H9 (cell line): ENCODE measurements around the gene GLCE. TPM values are rescaled to one million over a fixed set of nuclear protein-coding genes. Genes with fewer than 3 reads are reported as not detected.

Experiments used
- DNase-seq: peaks from one replicate; pipeline ENCODE4 v3.0.0-alpha.2; 2017
- H2AFZ ChIP-seq: one replicate; pipeline ENCODE4 v1.6.1; 2013; ENCODE audit warnings: mild to moderate bottlenecking, low read length, control low read depth, moderate library complexity
- H2AK5ac ChIP-seq: 2 replicates; pipeline ENCODE4 v1.6.1; 2013; ENCODE audit warnings: low read length, control low read depth, mixed read lengths; ENCODE audit not compliant: insufficient read length
- H2BK120ac ChIP-seq: one replicate; pipeline ENCODE4 v1.6.1; 2013; ENCODE audit warnings: low read depth, mild to moderate bottlenecking, low read length, control low read depth, inconsistent platforms; ENCODE audit not compliant: poor library complexity, severe bottlenecking
- H2BK12ac ChIP-seq: 2 replicates; pipeline ENCODE4 v1.6.1; 2013; ENCODE audit warnings: low read length, control low read depth, mixed read lengths, low read depth; ENCODE audit not compliant: insufficient read length
- H2BK15ac ChIP-seq: 2 replicates; pipeline ENCODE4 v1.6.1; 2013; ENCODE audit warnings: low read depth, low read length, control low read depth
- H2BK20ac ChIP-seq: one replicate; pipeline ENCODE4 v1.6.1; 2013; ENCODE audit warnings: low read depth, mild to moderate bottlenecking, low read length, control low read depth, inconsistent platforms; ENCODE audit not compliant: poor library complexity, severe bottlenecking
- H2BK5ac ChIP-seq: 2 replicates; pipeline ENCODE4 v1.6.1; 2013; ENCODE audit warnings: low read length, control low read depth, mixed read lengths; ENCODE audit not compliant: insufficient read length
- H3K14ac ChIP-seq: 2 replicates; pipeline ENCODE4 v1.6.1; 2013; ENCODE audit warnings: low read length, control low read depth; ENCODE audit not compliant: insufficient read depth
- H3K18ac ChIP-seq: 2 replicates; pipeline ENCODE4 v1.6.1; 2013; ENCODE audit warnings: low read depth, mild to moderate bottlenecking, mixed read lengths, low read length, control low read depth; ENCODE audit not compliant: insufficient read length
- H3K23ac ChIP-seq: 2 replicates; pipeline ENCODE4 v1.6.1; 2013; ENCODE audit warnings: low read length, control low read depth, mixed read lengths, low read depth; ENCODE audit not compliant: insufficient read length
- H3K23me2 ChIP-seq: 2 replicates; pipeline ENCODE4 v1.6.1; 2013; ENCODE audit warnings: low read depth, mild to moderate bottlenecking, mixed read lengths, low read length, control low read depth; ENCODE audit not compliant: insufficient read length, poor library complexity, severe bottlenecking
- H3K27ac ChIP-seq: 2 replicates; pipeline ENCODE4 v1.5.1; 2013; ENCODE audit warnings: low read length, control low read depth, mixed read lengths, low read depth; ENCODE audit not compliant: insufficient read length
- H3K27me3 ChIP-seq: 2 replicates; pipeline ENCODE4 v1.6.1; 2013; ENCODE audit warnings: low read length, control low read depth, inconsistent platforms; ENCODE audit not compliant: insufficient read depth
- H3K4ac ChIP-seq: 2 replicates; pipeline ENCODE4 v1.6.1; 2013; ENCODE audit warnings: low read depth, mild to moderate bottlenecking, control low read depth, inconsistent platforms, low read length, moderate library complexity
- H3K4me1 ChIP-seq: 2 replicates; pipeline ENCODE4 v1.6.1; 2013; ENCODE audit warnings: low read length, control low read depth, inconsistent platforms; ENCODE audit not compliant: insufficient read depth
- H3K4me2 ChIP-seq: 2 replicates; pipeline ENCODE4 v1.6.1; 2013; ENCODE audit warnings: low read length, control low read depth, mixed read lengths; ENCODE audit not compliant: insufficient read length, insufficient read depth
- H3K56ac ChIP-seq: 2 replicates; pipeline ENCODE4 v1.6.1; 2013; ENCODE audit warnings: low read depth, mild to moderate bottlenecking, mixed read lengths, low read length, control low read depth; ENCODE audit not compliant: insufficient read length
- H3K79me1 ChIP-seq: 2 replicates; pipeline ENCODE4 v1.6.1; 2013; ENCODE audit warnings: low read depth, mild to moderate bottlenecking, moderate library complexity, low read length, control low read depth, inconsistent platforms; ENCODE audit not compliant: insufficient read depth, poor library complexity, severe bottlenecking
- H3K79me2 ChIP-seq: 2 replicates; pipeline ENCODE4 v1.6.1; 2013; ENCODE audit warnings: low read length, control low read depth, inconsistent platforms; ENCODE audit not compliant: insufficient read depth
- H3K9ac ChIP-seq: 2 replicates; pipeline ENCODE4 v1.6.1; 2013; ENCODE audit warnings: low read length, control low read depth, mixed read lengths; ENCODE audit not compliant: insufficient read length; ENCODE audit errors: extremely low read depth
- H3K9me3 ChIP-seq: one replicate; pipeline ENCODE4 v1.6.1; 2013; ENCODE audit warnings: low read depth, low read length, inconsistent platforms; ENCODE audit not compliant: control insufficient read depth
- H3T11ph ChIP-seq: one replicate; pipeline ENCODE4 v1.6.1; 2013; ENCODE audit warnings: mild to moderate bottlenecking, low read length, control low read depth, inconsistent platforms
- H4K20me1 ChIP-seq: one replicate; pipeline ENCODE4 v1.6.1; 2013; ENCODE audit not compliant: control insufficient read depth, insufficient read length, insufficient read depth
- H4K5ac ChIP-seq: 2 replicates; pipeline ENCODE4 v1.6.1; 2013; ENCODE audit warnings: low read depth, mild to moderate bottlenecking, mixed read lengths, low read length, control low read depth; ENCODE audit not compliant: insufficient read length
- H4K8ac ChIP-seq: replicated peaks from 2 replicates; pipeline ENCODE4 v1.6.1; 2013; ENCODE audit warnings: low read length, control low read depth, mixed read lengths, low read depth; ENCODE audit not compliant: insufficient read length
- H4K91ac ChIP-seq: 2 replicates; pipeline ENCODE4 v1.6.1; 2013; ENCODE audit warnings: low read depth, mild to moderate bottlenecking, moderate library complexity, mixed read lengths, low read length, control low read depth; ENCODE audit not compliant: insufficient read length
- H3K27ac Mint-ChIP-seq, 3 experiments: 2 replicates in 2 of 3; 3 replicates in 1 of 3; pipeline ENCODE4 v1.8.0; 2020 to 2021; ENCODE audit warnings: mixed read lengths in 3 of 3, mild to moderate bottlenecking in 1 of 3, moderate library complexity in 1 of 3
- H3K27me3 Mint-ChIP-seq: 2 replicates; pipeline ENCODE4 v1.8.0; 2021; ENCODE audit warnings: low read depth, mild to moderate bottlenecking, moderate library complexity, mixed read lengths
- H3K36me3 Mint-ChIP-seq, 3 experiments: 2 replicates in 2 of 3; 3 replicates in 1 of 3; pipeline ENCODE4 v1.8.0; 2020 to 2021; ENCODE audit warnings: low read depth in 3 of 3, mixed read lengths in 3 of 3; ENCODE audit not compliant: insufficient read depth in 1 of 3
- H3K4me1 Mint-ChIP-seq, 2 experiments: 2 replicates each; pipeline ENCODE4 v1.8.0; 2020; ENCODE audit warnings: mixed read lengths in 2 of 2
- H3K4me3 Mint-ChIP-seq, 2 experiments: 2 replicates in 1 of 2; 3 replicates in 1 of 2; pipeline ENCODE4 v1.8.0; 2020 to 2021; ENCODE audit warnings: mild to moderate bottlenecking in 2 of 2, mixed read lengths in 2 of 2, moderate library complexity in 1 of 2
- H3K9me3 Mint-ChIP-seq, 2 experiments: 2 replicates in 1 of 2; 3 replicates in 1 of 2; pipeline ENCODE4 v1.8.0; 2020; ENCODE audit warnings: mild to moderate bottlenecking in 2 of 2, mixed read lengths in 2 of 2, moderate library complexity in 1 of 2
- total RNA-seq: library from RNA; stranded (reverse); gene quantifications from 2 replicates; pipeline ENCODE4 v1.2.1, GENCODE V29; 2021
- TF ChIP-seq, protein P1 (sequence below): fragments of 200-600 bp; sonication (generic); conservative IDR thresholded peaks from 3 replicates; pipeline ENCODE4 v1.8.0; 2021; ENCODE audit warnings: antibody characterized with exemption, mild to moderate bottlenecking

GLCE gene
- total RNA-seq, 1 experiment from 2014 or later: 12.2 TPM

DNA sequence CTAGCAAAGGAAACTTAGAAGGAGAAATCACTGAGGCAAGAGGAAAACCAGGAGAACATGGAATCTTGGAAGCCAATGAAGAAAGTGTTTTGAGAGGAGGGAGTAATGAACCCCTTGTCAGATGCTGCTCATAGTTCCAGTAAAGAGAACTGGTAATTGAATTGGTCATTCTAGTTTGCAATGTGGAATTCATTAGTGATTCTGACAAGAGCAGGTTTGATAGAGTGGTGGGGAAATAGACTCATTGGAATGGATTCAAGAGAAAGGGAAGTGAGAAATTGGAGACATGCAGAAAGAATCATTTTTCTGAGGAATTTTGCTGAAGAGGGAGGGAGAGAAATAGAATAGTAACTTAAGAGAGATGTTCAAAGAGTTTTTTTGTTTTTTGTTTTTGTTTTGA, 21.0 kb downstream of the GLCE start:
- Histone ChIP-seq H2BK5ac (no peak overlapping the region), H3K23ac (no peak overlapping the region), H3K79me2 (no peaks in the 10 kb centered on the region; the same call in 1 of the 2 replicates), H4K5ac (no peak overlapping the region), H3K27ac (no peak overlapping the region), H3K14ac (no peak overlapping the region), H3T11ph (no peak overlapping the region), H2AK5ac (no peak overlapping the region), H2BK120ac (no peak overlapping the region), H2AFZ (no peak overlapping the region), H3K4me1 (no peaks in the 10 kb centered on the region), H3K18ac (no peak overlapping the region), H3K9ac (no peak overlapping the region), H2BK20ac (no peak overlapping the region), H3K4me2 (no peak overlapping the region), H3K9me3 (no peaks in the 10 kb centered on the region), H2BK15ac (no peak overlapping the region), H3K23me2 (no peaks in the 10 kb centered on the region), H2BK12ac (no peak overlapping the region), H3K56ac (no peak overlapping the region), H3K4ac (no peak overlapping the region), H4K8ac (no peak overlapping the region), H3K27me3 (no peaks in the 10 kb centered on the region), H4K91ac (no peak overlapping the region), H4K20me1 (no peaks in the 10 kb centered on the region), H3K79me1 (peaks cover 4% of the 10 kb centered on the region)
- Mint-ChIP-seq H3K4me1 (no peaks in the 10 kb centered on the region), H3K36me3 (no peaks in the 10 kb centered on the region), H3K9me3 (no peaks in the 10 kb centered on the region), H3K4me3 (no peak overlapping the region), H3K27me3 (no peaks in the 10 kb centered on the region), H3K27ac (no peak overlapping the region)
- TF ChIP-seq, protein P1, sequence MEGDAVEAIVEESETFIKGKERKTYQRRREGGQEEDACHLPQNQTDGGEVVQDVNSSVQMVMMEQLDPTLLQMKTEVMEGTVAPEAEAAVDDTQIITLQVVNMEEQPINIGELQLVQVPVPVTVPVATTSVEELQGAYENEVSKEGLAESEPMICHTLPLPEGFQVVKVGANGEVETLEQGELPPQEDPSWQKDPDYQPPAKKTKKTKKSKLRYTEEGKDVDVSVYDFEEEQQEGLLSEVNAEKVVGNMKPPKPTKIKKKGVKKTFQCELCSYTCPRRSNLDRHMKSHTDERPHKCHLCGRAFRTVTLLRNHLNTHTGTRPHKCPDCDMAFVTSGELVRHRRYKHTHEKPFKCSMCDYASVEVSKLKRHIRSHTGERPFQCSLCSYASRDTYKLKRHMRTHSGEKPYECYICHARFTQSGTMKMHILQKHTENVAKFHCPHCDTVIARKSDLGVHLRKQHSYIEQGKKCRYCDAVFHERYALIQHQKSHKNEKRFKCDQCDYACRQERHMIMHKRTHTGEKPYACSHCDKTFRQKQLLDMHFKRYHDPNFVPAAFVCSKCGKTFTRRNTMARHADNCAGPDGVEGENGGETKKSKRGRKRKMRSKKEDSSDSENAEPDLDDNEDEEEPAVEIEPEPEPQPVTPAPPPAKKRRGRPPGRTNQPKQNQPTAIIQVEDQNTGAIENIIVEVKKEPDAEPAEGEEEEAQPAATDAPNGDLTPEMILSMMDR: no peak
- DNase-seq: no peak
